GM12874 (cell line): ENCODE results near the gene MACF1.

Experiments
- TF ChIP-seq, protein P1 (sequence below): IDR thresholded peaks from 2 replicates; pipeline ENCODE4 v1.5.1; 2011; ENCODE audit warnings: low read depth, mild to moderate bottlenecking, control low read depth, low read length, moderate library complexity; ENCODE audit not compliant: insufficient read depth

MACF1 gene

GRCh38 chr1:39297551-39297950 lies 93.1 kb downstream of the MACF1 start:
- TF ChIP-seq, protein P1, sequence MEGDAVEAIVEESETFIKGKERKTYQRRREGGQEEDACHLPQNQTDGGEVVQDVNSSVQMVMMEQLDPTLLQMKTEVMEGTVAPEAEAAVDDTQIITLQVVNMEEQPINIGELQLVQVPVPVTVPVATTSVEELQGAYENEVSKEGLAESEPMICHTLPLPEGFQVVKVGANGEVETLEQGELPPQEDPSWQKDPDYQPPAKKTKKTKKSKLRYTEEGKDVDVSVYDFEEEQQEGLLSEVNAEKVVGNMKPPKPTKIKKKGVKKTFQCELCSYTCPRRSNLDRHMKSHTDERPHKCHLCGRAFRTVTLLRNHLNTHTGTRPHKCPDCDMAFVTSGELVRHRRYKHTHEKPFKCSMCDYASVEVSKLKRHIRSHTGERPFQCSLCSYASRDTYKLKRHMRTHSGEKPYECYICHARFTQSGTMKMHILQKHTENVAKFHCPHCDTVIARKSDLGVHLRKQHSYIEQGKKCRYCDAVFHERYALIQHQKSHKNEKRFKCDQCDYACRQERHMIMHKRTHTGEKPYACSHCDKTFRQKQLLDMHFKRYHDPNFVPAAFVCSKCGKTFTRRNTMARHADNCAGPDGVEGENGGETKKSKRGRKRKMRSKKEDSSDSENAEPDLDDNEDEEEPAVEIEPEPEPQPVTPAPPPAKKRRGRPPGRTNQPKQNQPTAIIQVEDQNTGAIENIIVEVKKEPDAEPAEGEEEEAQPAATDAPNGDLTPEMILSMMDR: no peak

GRCh38 chr1:39301606-39302005 lies 97.1 kb downstream of the MACF1 start:
- TF ChIP-seq, protein P1: no peak

- TF ChIP-seq, protein P1: no peak
Measured at GRCh38 chr1:39305555-39305954, 101.1 kb downstream of the MACF1 start.

DNA sequence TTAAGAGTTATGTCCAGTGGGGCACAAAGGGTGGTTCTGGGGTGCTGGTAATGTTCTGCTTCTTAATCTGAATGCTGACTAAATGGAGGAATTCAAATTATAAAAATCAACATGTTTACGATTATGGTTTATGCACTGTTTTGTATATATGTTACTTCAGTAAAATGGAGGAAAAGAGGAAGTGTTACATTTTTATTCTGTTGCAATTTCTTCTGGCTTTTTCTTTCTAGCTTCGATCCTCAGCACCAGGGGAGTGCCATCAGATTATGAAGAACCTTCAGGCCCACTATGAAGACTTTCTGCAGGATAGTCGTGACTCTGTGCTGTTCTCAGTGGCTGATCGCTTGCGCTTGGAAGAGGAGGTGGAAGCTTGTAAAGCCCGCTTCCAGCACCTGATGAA lies 105.5 kb downstream of the MACF1 start:
- TF ChIP-seq, protein P1: no peak

DNA sequence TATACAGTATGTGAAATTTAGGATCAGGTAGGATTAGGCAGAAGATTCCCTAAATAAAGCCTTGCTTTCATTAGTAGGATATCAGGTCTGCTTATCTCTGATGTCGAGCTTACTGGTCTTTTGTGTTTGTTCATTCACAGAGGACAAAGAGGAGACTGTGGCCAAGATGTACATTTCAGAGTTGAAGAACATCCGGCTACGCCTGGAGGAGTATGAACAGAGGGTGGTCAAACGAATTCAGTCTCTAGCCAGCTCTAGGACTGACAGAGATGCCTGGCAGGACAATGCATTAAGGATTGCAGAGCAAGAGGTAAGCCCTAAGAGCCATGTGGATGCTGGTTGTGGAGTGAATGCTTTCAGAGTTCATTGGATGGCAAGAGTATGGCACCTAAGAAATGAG lies 106.2 kb downstream of the MACF1 start:
- TF ChIP-seq, protein P1: no peak

GRCh38 chr1:39317111-39317510 lies 112.6 kb downstream of the MACF1 start:
- TF ChIP-seq, protein P1: no peak

DNA sequence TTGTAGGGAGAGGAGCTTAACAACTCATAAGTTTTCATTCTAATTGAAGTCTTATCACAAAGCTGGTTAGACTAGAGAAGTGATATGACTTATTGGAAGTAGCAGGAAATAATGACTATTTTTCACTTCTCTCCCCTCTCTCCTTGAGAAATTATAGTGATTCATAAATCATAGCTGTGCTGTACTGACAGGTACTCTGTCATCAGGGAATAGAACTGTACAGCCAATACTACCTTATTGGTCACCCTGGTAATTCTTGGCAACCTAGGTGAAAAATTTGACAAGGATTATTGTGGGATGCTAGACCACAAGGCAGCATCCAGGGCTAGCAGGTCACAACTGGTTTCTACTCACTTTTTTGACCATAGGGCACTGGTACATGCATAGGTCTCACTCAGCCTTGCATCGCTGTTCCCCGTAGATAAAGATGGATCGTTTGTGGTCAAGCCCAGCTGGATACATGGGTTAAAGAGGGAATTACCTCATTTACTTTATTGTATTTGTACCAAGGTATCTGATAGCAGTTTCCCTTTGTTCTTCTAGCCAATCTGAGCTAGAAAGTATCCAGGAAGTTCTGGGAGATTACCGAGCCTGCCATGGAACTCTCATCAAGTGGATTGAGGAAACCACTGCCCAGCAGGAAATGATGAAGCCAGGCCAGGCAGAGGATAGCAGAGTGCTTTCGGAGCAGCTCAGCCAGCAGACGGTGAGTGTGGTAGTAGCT lies 113.6 kb downstream of the MACF1 start:
- TF ChIP-seq, protein P1: no peak
